ENCODE data around the gene MPPE1. TPM values are rescaled to one million over a fixed set of nuclear protein-coding genes. Genes with fewer than 3 reads are reported as not detected.

Gene MPPE1
- total RNA-seq, 6 experiments from 2014 or later: 23.2 to 40.9 (median 30.7) TPM

DNA sequence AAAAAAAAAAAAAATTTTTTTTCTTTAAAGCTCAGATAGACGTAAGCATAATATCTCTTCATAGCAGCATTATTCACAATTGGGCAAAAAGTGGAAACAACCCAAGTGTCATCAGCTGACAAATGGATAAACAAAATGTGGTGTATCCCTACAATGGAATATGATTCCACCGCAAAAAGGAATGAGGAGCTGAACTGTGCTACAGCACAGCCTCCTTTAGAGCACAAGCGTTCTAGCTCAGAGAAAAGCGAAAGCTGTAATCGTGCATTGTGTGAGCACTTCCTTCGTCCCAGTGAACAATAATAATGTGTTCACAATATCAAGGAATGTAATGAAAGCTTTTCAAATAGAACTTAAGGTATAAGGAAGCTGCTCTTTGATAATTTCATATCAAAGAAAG, 68.6 kb downstream of the MPPE1 start:
- no peaks in the 10 kb centered on the region for H3K36me3 ChIP-seq
- no peak for ATAC-seq
- no peak for TF ChIP-seq POLR2A (IDR thresholded peaks at IDR 0.05)
- TF ChIP-seq, protein P1, sequence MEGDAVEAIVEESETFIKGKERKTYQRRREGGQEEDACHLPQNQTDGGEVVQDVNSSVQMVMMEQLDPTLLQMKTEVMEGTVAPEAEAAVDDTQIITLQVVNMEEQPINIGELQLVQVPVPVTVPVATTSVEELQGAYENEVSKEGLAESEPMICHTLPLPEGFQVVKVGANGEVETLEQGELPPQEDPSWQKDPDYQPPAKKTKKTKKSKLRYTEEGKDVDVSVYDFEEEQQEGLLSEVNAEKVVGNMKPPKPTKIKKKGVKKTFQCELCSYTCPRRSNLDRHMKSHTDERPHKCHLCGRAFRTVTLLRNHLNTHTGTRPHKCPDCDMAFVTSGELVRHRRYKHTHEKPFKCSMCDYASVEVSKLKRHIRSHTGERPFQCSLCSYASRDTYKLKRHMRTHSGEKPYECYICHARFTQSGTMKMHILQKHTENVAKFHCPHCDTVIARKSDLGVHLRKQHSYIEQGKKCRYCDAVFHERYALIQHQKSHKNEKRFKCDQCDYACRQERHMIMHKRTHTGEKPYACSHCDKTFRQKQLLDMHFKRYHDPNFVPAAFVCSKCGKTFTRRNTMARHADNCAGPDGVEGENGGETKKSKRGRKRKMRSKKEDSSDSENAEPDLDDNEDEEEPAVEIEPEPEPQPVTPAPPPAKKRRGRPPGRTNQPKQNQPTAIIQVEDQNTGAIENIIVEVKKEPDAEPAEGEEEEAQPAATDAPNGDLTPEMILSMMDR (IDR thresholded peaks at IDR 0.05): no peak
- no peaks in the 10 kb centered on the region for H3K4me1 ChIP-seq
- no peaks in the 10 kb centered on the region for H3K9me3 ChIP-seq
- intact Hi-C loops (cut with DNase I): no loop called here
- H3K27me3 ChIP-seq: no peaks in the 10 kb centered on the region
- no peak overlapping the region for H3K27ac ChIP-seq
- 66% methylated on average over 6 of the region's 6 CpGs for WGBS (ENCODE audit: insufficient coverage, low coverage, low lambda C conversion rate, missing lambda C conversion rate)
- no peak for DNase-seq
- H3K4me3 ChIP-seq: no peak overlapping the region

DNA sequence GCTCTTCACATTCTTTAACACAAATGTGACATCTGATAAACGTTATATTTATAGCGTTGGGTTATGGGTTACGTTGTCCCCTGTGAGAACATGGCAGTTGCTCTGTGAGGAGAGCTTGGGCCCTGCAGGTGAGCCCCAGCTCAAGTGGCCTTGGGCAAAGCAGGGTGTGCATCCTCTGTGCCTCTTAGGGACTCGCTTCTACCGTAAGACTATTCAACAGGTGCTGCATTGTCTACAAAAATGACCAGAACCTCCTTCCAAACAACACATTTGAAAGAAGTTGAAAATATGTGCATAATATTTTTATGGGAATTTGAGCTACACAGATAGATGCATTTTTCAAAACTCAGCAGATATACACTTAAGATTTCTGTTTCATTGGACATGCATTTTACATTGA, 73.3 kb downstream of the MPPE1 start:
- no peak overlapping the region for H3K4me3 ChIP-seq
- H3K27ac ChIP-seq: no peak overlapping the region
- H3K27me3 ChIP-seq: no peaks in the 10 kb centered on the region
- TF ChIP-seq POLR2A (IDR thresholded peaks at IDR 0.05): no peak
- TF ChIP-seq, protein P1 (IDR thresholded peaks at IDR 0.05): no peak
- ATAC-seq: no peak
- no peaks in the 10 kb centered on the region for H3K36me3 ChIP-seq
- intact Hi-C loops (cut with DNase I): no loop called here
- DNase-seq: no peak
- H3K9me3 ChIP-seq: no peaks in the 10 kb centered on the region
- WGBS (ENCODE audit: insufficient coverage, low coverage, low lambda C conversion rate, missing lambda C conversion rate): 87% methylated on average over 5 of the region's 5 CpGs
- H3K4me1 ChIP-seq: no peaks in the 10 kb centered on the region

Other genes starting within 250 kb of the MPPE1 start
- gene GNAL, start 219.1 kb downstream of the MPPE1 start, total RNA-seq: 1 to 10 TPM in 4 of 6 experiments, under 1 TPM in 2; 0.19 to 1.9 (median 1.2) TPM
- 10 to 100 TPM; 13.5 to 22.4 (median 18.2) TPM for gene CHMP1B, start 56.9 kb downstream of the MPPE1 start, total RNA-seq
- 10 to 100 TPM; 32.3 to 51.1 (median 45.7) TPM for gene IMPA2, start 73.2 kb upstream of the MPPE1 start, total RNA-seq
- not detected for gene ANKRD62, start 185.5 kb upstream of the MPPE1 start, total RNA-seq

Data from right lobe of liver (tissue), 6 donors.